EH (cell line): ENCODE data around the gene ZNF536.
"Not testable (repeated sequence)": the region's sequence is repeated elsewhere in the genome, so short reads cannot be mapped to it uniquely, and the experiment has no call there.

ENCODE experiments used
- DNase-seq: peaks from one replicate; pipeline ENCODE4 v3.0.0-alpha.2; 2015; ENCODE audit warnings: low read depth

ZNF536 gene

GRCh38 chr19:30446850-30447552 lies 74.8 kb downstream of the ZNF536 start:
- no peak for DNase-seq

- DNase-seq: no peak
These were observed 75.3 kb downstream of the ZNF536 start for GRCh38 chr19:30447553-30447870.

GRCh38 chr19:30448386-30449077 lies 76.3 kb downstream of the ZNF536 start:
- no peak for DNase-seq

- DNase-seq: no peak
These were observed 77.0 kb downstream of the ZNF536 start for GRCh38 chr19:30449078-30449590.

- DNase-seq: no peak
These were observed 77.5 kb downstream of the ZNF536 start for GRCh38 chr19:30449673-30450072.

- DNase-seq: no peak
These were observed 77.9 kb downstream of the ZNF536 start for GRCh38 chr19:30450100-30450499.

GRCh38 chr19:30450835-30451321 lies 78.7 kb downstream of the ZNF536 start:
- no peak for DNase-seq

GRCh38 chr19:30452931-30453330 lies 80.7 kb downstream of the ZNF536 start:
- DNase-seq: no peak

GRCh38 chr19:30453743-30454142 lies 81.6 kb downstream of the ZNF536 start:
- no peak for DNase-seq

- no peak for DNase-seq
These were observed 83.7 kb downstream of the ZNF536 start for GRCh38 chr19:30455881-30456280.

- no peak for DNase-seq
These were observed 85.3 kb downstream of the ZNF536 start for GRCh38 chr19:30457484-30457883.

- no peak for DNase-seq
These were observed 87.7 kb downstream of the ZNF536 start for GRCh38 chr19:30459859-30460258.

GRCh38 chr19:30464162-30464561 lies 92.0 kb downstream of the ZNF536 start:
- DNase-seq: no peak

GRCh38 chr19:30466598-30466997 lies 94.4 kb downstream of the ZNF536 start:
- DNase-seq: not testable (repeated sequence)

GRCh38 chr19:30467239-30467638 lies 95.1 kb downstream of the ZNF536 start:
- no peak for DNase-seq

- no peak for DNase-seq
These were observed 97.6 kb downstream of the ZNF536 start for GRCh38 chr19:30469774-30470173.

- no peak for DNase-seq
These were observed 99.3 kb downstream of the ZNF536 start for GRCh38 chr19:30471441-30471840.

- DNase-seq: no peak
These were observed 101.2 kb downstream of the ZNF536 start for GRCh38 chr19:30473334-30473867.

GRCh38 chr19:30476997-30477396 lies 104.8 kb downstream of the ZNF536 start:
- DNase-seq: no peak

GRCh38 chr19:30479231-30479630 lies 107.0 kb downstream of the ZNF536 start:
- DNase-seq: no peak

GRCh38 chr19:30480097-30480496 lies 107.9 kb downstream of the ZNF536 start:
- no peak for DNase-seq

- DNase-seq: no peak
These were observed 108.9 kb downstream of the ZNF536 start for GRCh38 chr19:30481063-30481462.

- no peak for DNase-seq
These were observed 109.6 kb downstream of the ZNF536 start for GRCh38 chr19:30481823-30482222.
